Measurements from ENCODE around the gene SZT2. TPM values are rescaled to one million over a fixed set of nuclear protein-coding genes. Genes with fewer than 3 reads are reported as not detected.
"Not testable (repeated sequence)": the region's sequence is repeated elsewhere in the genome, so short reads cannot be mapped to it uniquely, and the experiment has no call there.

SZT2 gene
- total RNA-seq, 1 experiment from 2014 or later = 22.2 TPM

DNA sequence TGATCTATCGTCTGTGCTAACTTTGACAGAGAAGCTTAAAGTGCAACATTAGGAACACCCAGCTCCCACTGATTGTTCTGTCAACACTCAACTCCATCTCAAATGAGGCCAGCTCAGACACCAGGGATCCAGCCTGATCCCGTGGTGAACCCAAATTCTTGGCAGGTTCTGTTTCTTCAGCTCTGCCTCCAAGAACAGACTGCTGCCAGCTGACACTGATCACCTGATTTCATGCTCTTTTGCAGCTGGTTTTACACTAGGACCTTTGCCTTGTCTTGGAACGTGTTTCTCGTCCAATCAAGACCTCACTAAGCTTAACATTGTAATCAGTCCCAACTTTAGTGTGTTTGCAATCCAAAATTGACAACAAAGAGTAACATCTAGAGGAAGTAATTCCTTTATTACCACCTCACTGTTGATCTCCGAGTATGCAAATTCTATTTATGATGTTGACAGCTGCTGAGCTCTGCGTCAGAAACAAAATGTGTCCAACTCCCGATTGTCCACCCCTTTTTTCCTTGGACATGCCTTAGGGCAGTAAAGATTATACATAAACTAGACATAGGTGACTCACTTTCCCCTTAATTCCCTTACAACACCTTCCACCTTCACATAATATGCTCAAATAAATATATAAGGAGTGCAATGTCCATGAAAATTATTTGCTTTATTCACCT is 65.7 kb downstream of the SZT2 start:
- CTCF ChIA-PET = interaction anchor here (1.2 kb wide), 1 partner anchor 228 kb away, joined by 5 read pairs; no protein-coding TSS in a partner anchor
- intact Hi-C loops (cut with micrococcal nuclease) = loop anchor here (2.0 kb wide), 1 partner anchor 21 kb away; no protein-coding TSS in a partner anchor
- H3K27ac ChIP-seq (ENCODE audit: low read length) = no peak overlapping the region
- no peaks in the 10 kb centered on the region for H3K9me2 ChIP-seq (replicated peaks; ENCODE audit: low read length)
- H4K20me1 ChIP-seq (ENCODE audit: low read length) = no peaks in the 10 kb centered on the region
- BruUV-seq (replicated peaks) = no TSS peak
- peaks cover 6% of the 10 kb centered on the region; the same call in 1 of the 2 replicates for H3K36me3 ChIP-seq (ENCODE audit: low read depth, low read length)
- H3K27me3 ChIP-seq (ENCODE audit: low read length) = no peaks in the 10 kb centered on the region
- ATAC-seq = no peak
- H3K4me2 ChIP-seq (ENCODE audit: low read length) = peak overlapping the region; percentile 90; the same call in 1 of the 2 replicates
- H3K4me1 ChIP-seq (ENCODE audit: insufficient read depth, low read length) = peaks cover 29% of the 10 kb centered on the region
- no peak overlapping the region for H2AFZ ChIP-seq (ENCODE audit: low read length)
- POLR2A ChIA-PET (ENCODE audit: unreplicated experiment) = interaction anchor here (0.6 kb wide), 1 partner anchor 43 kb away, joined by 3 read pairs; no protein-coding TSS in a partner anchor
- peaks cover 18% of the 10 kb centered on the region for H3K79me2 ChIP-seq (ENCODE audit: low read length)
- H3K9me3 ChIP-seq (ENCODE audit: low read length) = no peaks in the 10 kb centered on the region
- DNase-seq = no peak
- no peak overlapping the region; the same call in 1 of the 2 replicates for H3K4me3 ChIP-seq (ENCODE audit: low read length)
- no peak for TF ChIP-seq EZH2phosphoT487 (IDR thresholded peaks at IDR 0.05; ENCODE audit: borderline replicate concordance, low read length)
- TF ChIP-seq CTCF (conservative IDR thresholded peaks at IDR 0.05; ENCODE audit: low read depth, low read length) = no peak
- TF ChIP-seq EZH2 (IDR thresholded peaks at IDR 0.05; ENCODE audit: low read length, unreplicated experiment) = no peak
- H3K9ac ChIP-seq (ENCODE audit: low read length) = no peak overlapping the region
- no peaks in the 10 kb centered on the region for H3F3A ChIP-seq (ENCODE audit: low read length, unreplicated experiment)

DNA sequence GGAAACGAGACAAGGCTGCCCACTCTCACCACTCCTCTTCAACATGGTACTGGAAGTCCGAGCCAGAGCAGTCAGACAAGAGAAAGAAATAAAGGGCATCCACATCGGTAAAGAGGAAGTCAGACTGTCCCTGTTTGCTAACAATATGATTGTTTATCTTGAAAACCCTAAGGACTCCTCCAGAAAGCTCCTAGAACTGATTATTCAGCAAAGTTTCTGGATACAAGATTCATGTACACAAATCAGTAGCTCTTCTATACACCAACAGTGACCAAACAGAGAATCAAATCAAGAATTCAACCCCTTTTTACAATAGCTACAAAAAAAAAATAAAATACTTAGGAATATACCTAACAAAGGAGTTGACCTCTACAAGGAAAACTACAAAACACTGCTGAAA is 68.7 kb downstream of the SZT2 start:
- H3K4me3 ChIP-seq (ENCODE audit: low read length); intact Hi-C loops (cut with micrococcal nuclease); H3F3A ChIP-seq (ENCODE audit: low read length, unreplicated experiment); H3K27me3 ChIP-seq (ENCODE audit: low read length); DNase-seq; BruUV-seq (replicated peaks); H3K36me3 ChIP-seq (ENCODE audit: low read depth, low read length); H4K20me1 ChIP-seq (ENCODE audit: low read length); H3K9me3 ChIP-seq (ENCODE audit: low read length); H3K79me2 ChIP-seq (ENCODE audit: low read length); ATAC-seq; POLR2A ChIA-PET (ENCODE audit: unreplicated experiment); H3K9me2 ChIP-seq (replicated peaks; ENCODE audit: low read length); H2AFZ ChIP-seq (ENCODE audit: low read length); H3K9ac ChIP-seq (ENCODE audit: low read length); H3K4me2 ChIP-seq (ENCODE audit: low read length); H3K27ac ChIP-seq (ENCODE audit: low read length): not testable (repeated sequence)
- CTCF ChIA-PET = interaction anchor here (0.6 kb wide), 1 partner anchor 20 kb away, joined by 3 read pairs; no protein-coding TSS in a partner anchor
- H3K4me1 ChIP-seq (ENCODE audit: insufficient read depth, low read length) = peaks cover 16% of the 10 kb centered on the region

- no peaks in the 10 kb centered on the region for H3K9me3 ChIP-seq (ENCODE audit: low read length)
- no peaks in the 10 kb centered on the region for H3K36me3 ChIP-seq (ENCODE audit: low read depth, low read length)
- no peaks in the 10 kb centered on the region for H3K4me1 ChIP-seq (ENCODE audit: insufficient read depth, low read length)
- H2AFZ ChIP-seq (ENCODE audit: low read length) = no peak overlapping the region
- ATAC-seq (no peak), DNase-seq (no peak)
- ChIA-PET CTCF (no interaction called here), POLR2A (ENCODE audit: unreplicated experiment) (no interaction called here)
- no TSS peak for BruUV-seq (replicated peaks)
- no peaks in the 10 kb centered on the region for H3K79me2 ChIP-seq (ENCODE audit: low read length)
- no peak overlapping the region for H3K9ac ChIP-seq (ENCODE audit: low read length)
- intact Hi-C loops (cut with micrococcal nuclease) = no loop called here
- H4K20me1 ChIP-seq (ENCODE audit: low read length) = no peaks in the 10 kb centered on the region
- no peaks in the 10 kb centered on the region for H3F3A ChIP-seq (ENCODE audit: low read length, unreplicated experiment)
- H3K27me3 ChIP-seq (ENCODE audit: low read length) = no peaks in the 10 kb centered on the region
- no peaks in the 10 kb centered on the region for H3K9me2 ChIP-seq (replicated peaks; ENCODE audit: low read length)
- TF ChIP-seq EZH2 (IDR thresholded peaks at IDR 0.05; ENCODE audit: low read length, unreplicated experiment) (no peak), EZH2phosphoT487 (IDR thresholded peaks at IDR 0.05; ENCODE audit: borderline replicate concordance, low read length) (no peak), CTCF (conservative IDR thresholded peaks at IDR 0.05; ENCODE audit: low read depth, low read length) (no peak)
- no peak overlapping the region for H3K27ac ChIP-seq (ENCODE audit: low read length)
- no peak overlapping the region for H3K4me3 ChIP-seq (ENCODE audit: low read length)
- no peak overlapping the region for H3K4me2 ChIP-seq (ENCODE audit: low read length)
These were observed 71.4 kb downstream of the SZT2 start for GRCh38 chr1:43460988-43461693.

Data from PC-3 (cell line).